HUES48 (cell line): ENCODE data around the gene MLLT3.

Source experiments
- H3K27ac ChIP-seq: one replicate; pipeline ENCODE4 v1.7.0; 2013; ENCODE audit warnings: low read depth, low read length, inconsistent platforms
- H3K27me3 ChIP-seq: 2 replicates; pipeline ENCODE4 v1.6.1; 2013; ENCODE audit warnings: mild to moderate bottlenecking, low read length; ENCODE audit not compliant: control insufficient read depth, insufficient read depth
- H3K36me3 ChIP-seq: 2 replicates; pipeline ENCODE4 v1.6.1; 2013; ENCODE audit warnings: low read length; ENCODE audit not compliant: control insufficient read depth, insufficient read depth
- H3K4me1 ChIP-seq: 2 replicates; pipeline ENCODE4 v1.6.1; 2013; ENCODE audit warnings: mild to moderate bottlenecking, low read length; ENCODE audit not compliant: control insufficient read depth, insufficient read depth
- H3K4me3 ChIP-seq: 2 replicates; pipeline ENCODE4 v1.5.1; 2013; ENCODE audit warnings: mild to moderate bottlenecking, low read depth, low read length
- H3K9ac ChIP-seq: 2 replicates; pipeline ENCODE4 v1.6.1; 2013; ENCODE audit warnings: mild to moderate bottlenecking, low read depth, low read length, moderate library complexity
- H3K9me3 ChIP-seq: 2 replicates; pipeline ENCODE4 v1.6.1; 2013; ENCODE audit warnings: low read length; ENCODE audit not compliant: control insufficient read depth, insufficient read depth

MLLT3 gene

GRCh38 chr9:20537294-20537693, 85.0 kb downstream of the MLLT3 start:
- no peak overlapping the region for H3K4me3 ChIP-seq
- no peaks in the 10 kb centered on the region for H3K27me3 ChIP-seq
- H3K36me3 ChIP-seq = no peaks in the 10 kb centered on the region
- H3K9me3 ChIP-seq = peaks cover 21% of the 10 kb centered on the region
- H3K27ac ChIP-seq = no peak overlapping the region
- no peak overlapping the region for H3K9ac ChIP-seq
- no peaks in the 10 kb centered on the region for H3K4me1 ChIP-seq

DNA sequence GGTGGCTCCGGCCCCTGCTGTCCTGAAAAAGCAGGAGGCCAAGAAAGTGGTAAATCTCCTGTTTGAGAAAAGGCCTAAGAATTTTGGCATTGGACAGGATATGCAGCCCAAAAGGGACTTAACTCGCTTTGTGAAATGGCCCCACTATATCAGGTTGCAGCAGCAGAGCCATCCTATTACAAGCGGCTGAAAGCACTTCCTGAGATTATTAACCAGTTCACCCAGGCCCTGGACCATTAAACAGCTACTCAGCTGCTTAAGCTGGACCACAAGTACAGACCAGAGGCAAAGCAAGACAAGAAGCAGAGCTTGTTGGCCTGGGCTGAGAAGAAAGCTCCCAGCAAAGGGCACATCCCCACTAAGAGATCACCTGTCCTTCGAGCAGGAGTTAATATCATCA, 89.7 kb downstream of the MLLT3 start:
- Histone ChIP-seq H3K9me3 (no peaks in the 10 kb centered on the region), H3K27ac (no peak overlapping the region), H3K36me3 (no peaks in the 10 kb centered on the region), H3K27me3 (no peaks in the 10 kb centered on the region), H3K4me3 (no peak overlapping the region), H3K4me1 (no peaks in the 10 kb centered on the region), H3K9ac (no peak overlapping the region)

DNA sequence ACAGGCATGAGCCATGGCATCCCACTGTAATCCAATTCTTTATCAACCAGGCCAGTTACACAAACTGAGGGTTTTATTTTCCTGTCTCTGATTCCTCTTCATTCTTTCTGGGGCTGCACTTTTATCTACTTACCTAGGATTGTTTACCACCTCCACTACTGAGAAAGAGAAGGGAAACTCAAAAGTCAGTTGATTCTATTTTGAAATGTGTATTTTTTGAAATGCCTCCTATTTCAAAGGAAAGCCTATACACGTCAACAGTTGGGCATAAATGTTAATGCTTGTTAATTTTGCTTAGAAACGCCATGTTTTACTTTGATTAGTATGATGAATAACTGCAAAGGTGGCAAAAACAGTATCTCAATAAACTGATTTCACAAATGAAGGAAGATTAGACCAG, 92.5 kb downstream of the MLLT3 start:
- Histone ChIP-seq H3K9me3 (no peaks in the 10 kb centered on the region), H3K4me3 (no peak overlapping the region), H3K27ac (no peak overlapping the region), H3K4me1 (peaks cover 9% of the 10 kb centered on the region), H3K27me3 (no peaks in the 10 kb centered on the region), H3K36me3 (no peaks in the 10 kb centered on the region), H3K9ac (no peak overlapping the region)

DNA sequence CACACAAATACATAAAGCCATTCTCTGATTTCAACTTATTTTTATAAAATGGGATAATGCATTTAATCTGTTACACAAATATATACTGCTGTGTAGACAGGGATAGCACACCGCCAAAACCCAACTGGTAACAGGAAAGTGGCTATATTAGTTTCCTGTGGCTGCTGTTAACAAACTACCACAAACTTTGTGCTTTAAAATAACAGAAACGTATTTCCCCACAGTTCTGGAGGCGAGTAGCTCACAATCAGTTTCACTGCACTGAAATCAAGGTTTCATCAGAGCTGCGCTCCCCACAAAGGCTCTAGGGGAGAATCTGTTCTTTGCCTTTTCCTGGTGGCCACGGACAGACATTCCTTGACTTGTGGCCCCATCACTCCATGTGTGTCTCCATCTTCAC, 94.0 kb downstream of the MLLT3 start:
- no peak overlapping the region for H3K9ac ChIP-seq
- peaks cover 11% of the 10 kb centered on the region for H3K4me1 ChIP-seq
- H3K9me3 ChIP-seq = no peaks in the 10 kb centered on the region
- no peak overlapping the region for H3K27ac ChIP-seq
- no peaks in the 10 kb centered on the region for H3K27me3 ChIP-seq
- no peaks in the 10 kb centered on the region for H3K36me3 ChIP-seq
- H3K4me3 ChIP-seq = no peak overlapping the region

- no peaks in the 10 kb centered on the region for H3K9me3 ChIP-seq
- no peak overlapping the region for H3K27ac ChIP-seq
- H3K4me1 ChIP-seq = peaks cover 11% of the 10 kb centered on the region
- H3K36me3 ChIP-seq = no peaks in the 10 kb centered on the region
- no peak overlapping the region for H3K4me3 ChIP-seq
- no peaks in the 10 kb centered on the region for H3K27me3 ChIP-seq
- H3K9ac ChIP-seq = no peak overlapping the region
These were observed 95.6 kb downstream of the MLLT3 start for GRCh38 chr9:20526500-20527319.

GRCh38 chr9:20524776-20525175, 97.5 kb downstream of the MLLT3 start:
- H3K9me3 ChIP-seq = no peaks in the 10 kb centered on the region

GRCh38 chr9:20518737-20519136, 103.6 kb downstream of the MLLT3 start:
- Histone ChIP-seq H3K27ac (no peak overlapping the region), H3K9me3 (no peaks in the 10 kb centered on the region), H3K36me3 (no peaks in the 10 kb centered on the region), H3K4me3 (no peak overlapping the region), H3K27me3 (no peaks in the 10 kb centered on the region), H3K9ac (no peak overlapping the region), H3K4me1 (no peaks in the 10 kb centered on the region)

More at GRCh38 chr9:20524776-20525175, 97.5 kb downstream of the MLLT3 start:
- H3K27me3 ChIP-seq = no peaks in the 10 kb centered on the region
- peaks cover 11% of the 10 kb centered on the region for H3K4me1 ChIP-seq
- H3K27ac ChIP-seq = no peak overlapping the region
- H3K36me3 ChIP-seq = no peaks in the 10 kb centered on the region
- H3K9ac ChIP-seq = no peak overlapping the region
- no peak overlapping the region for H3K4me3 ChIP-seq

DNA sequence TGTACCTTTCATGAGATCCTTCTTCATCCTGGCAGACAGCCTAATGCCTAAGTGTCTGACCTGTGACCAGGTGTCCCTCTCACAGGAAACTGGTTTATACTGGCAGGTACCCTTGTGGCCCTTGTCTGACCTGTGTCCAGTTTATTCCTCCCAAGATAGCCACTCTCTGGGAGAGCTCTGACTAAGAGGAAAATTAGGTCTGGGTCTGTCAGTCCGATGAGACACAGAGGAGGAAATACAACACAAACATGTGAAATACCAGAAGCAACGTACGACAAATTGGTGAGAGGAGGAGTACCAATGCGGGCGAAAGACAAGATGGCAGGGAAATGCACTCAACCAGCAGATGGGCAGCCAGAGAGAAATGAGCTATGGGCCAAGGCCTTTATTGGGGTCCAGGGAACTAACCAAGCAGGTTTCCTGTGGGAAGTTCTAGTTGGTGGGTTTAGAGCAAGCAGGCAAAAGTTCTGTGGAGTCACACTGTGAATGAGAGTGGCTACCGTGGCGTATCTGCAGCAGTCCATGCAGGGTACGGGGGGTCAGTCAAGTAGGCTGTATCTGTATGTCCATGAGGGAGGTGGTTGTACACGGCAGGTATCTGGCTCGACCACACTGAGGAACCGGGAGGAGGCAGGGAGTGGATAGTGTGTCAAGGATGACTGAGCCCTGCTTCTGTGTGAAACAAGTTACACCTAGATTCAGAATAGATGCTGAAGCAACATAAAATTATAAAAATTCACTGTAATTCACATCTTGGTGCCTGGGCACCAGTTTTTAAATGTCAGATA, 109.0 kb downstream of the MLLT3 start:
- Histone ChIP-seq H3K27ac (no peak overlapping the region), H3K9ac (no peak overlapping the region), H3K4me1 (peaks cover 4% of the 10 kb centered on the region), H3K36me3 (no peaks in the 10 kb centered on the region), H3K27me3 (no peaks in the 10 kb centered on the region), H3K4me3 (no peak overlapping the region), H3K9me3 (no peaks in the 10 kb centered on the region)

DNA sequence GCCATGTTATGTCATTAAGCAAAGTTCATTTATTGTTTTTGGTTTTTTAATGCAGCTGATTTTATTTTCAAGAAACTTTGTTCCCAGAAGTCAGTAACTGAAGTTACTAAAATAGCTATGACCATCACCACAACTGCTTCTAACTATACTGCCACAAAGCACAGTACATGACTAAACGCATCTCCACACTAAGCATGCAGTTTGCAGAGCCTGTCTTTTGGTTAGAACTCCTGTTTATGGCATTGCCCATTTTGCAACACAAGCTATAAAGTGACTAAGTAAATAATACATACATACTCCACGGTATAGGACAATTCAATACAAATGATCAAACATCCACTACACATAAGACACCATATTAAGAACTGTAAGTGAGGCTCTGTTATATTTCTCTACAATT, 109.7 kb downstream of the MLLT3 start:
- Histone ChIP-seq H3K27me3 (no peaks in the 10 kb centered on the region), H3K27ac (no peak overlapping the region), H3K4me3 (no peak overlapping the region), H3K9me3 (no peaks in the 10 kb centered on the region), H3K9ac (no peak overlapping the region), H3K36me3 (no peaks in the 10 kb centered on the region), H3K4me1 (peaks cover 7% of the 10 kb centered on the region)

DNA sequence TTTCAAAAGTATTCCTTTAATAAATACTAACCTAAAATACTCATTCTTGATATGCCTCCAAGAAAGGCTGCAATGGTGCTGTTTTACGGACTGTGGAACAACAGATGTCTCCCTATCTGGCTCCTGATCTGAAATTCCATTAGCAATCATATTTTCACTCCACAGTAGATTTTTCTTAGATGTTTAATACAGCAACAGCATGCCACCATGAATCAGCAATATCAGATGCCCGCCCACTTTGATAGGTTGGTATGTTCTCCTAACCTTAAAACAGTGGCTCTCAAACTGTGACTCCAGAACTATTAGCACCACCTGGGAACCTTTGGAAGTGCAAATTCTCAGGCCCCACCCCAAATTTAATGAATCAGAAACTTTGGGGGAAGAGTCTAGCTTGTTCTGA, 110.2 kb downstream of the MLLT3 start:
- Histone ChIP-seq H3K9me3 (no peaks in the 10 kb centered on the region), H3K4me1 (peaks cover 7% of the 10 kb centered on the region), H3K36me3 (no peaks in the 10 kb centered on the region), H3K27ac (no peak overlapping the region), H3K27me3 (no peaks in the 10 kb centered on the region), H3K4me3 (no peak overlapping the region), H3K9ac (no peak overlapping the region)

- Histone ChIP-seq H3K4me1 (peaks cover 7% of the 10 kb centered on the region), H3K27ac (no peak overlapping the region), H3K36me3 (no peaks in the 10 kb centered on the region), H3K9me3 (no peaks in the 10 kb centered on the region), H3K9ac (no peak overlapping the region), H3K27me3 (no peaks in the 10 kb centered on the region), H3K4me3 (no peak overlapping the region)
These were observed 110.6 kb downstream of the MLLT3 start for GRCh38 chr9:20511686-20512085.
